GM23338 (cell line): ENCODE measurements around the gene SH2D1A. TPM values are rescaled to one million over a fixed set of nuclear protein-coding genes. Genes with fewer than 3 reads are reported as not detected.

ENCODE experiments used
- ATAC-seq: fragments of 200-7000 bp; cut with Tn5 transposase; 3 replicates; pipeline ENCODE4 v1.9.1; 2020
- DNase-seq: peaks from one replicate; pipeline ENCODE4 v3.0.0-alpha.2; 2015; ENCODE audit warnings: low spot score
- H2AFZ ChIP-seq: fragments of 200-600 bp; sonication (generic); 2 replicates; pipeline ENCODE4 v1.8.0; 2016; ENCODE audit warnings: antibody characterized with exemption, mild to moderate bottlenecking, moderate library complexity
- H3F3A ChIP-seq: fragments of 200-600 bp; sonication (generic); replicated peaks from 2 replicates; pipeline ENCODE4 v1.8.0; 2017; ENCODE audit warnings: antibody characterized with exemption, mixed run types, low read depth
- H3K27ac ChIP-seq: fragments of 200-600 bp; sonication (generic); 2 replicates; pipeline ENCODE4 v1.6.1; 2016; ENCODE audit warnings: low read depth
- H3K27me3 ChIP-seq: fragments of 200-600 bp; sonication (generic); 2 replicates; pipeline ENCODE4 v1.8.0; 2016; ENCODE audit warnings: mild to moderate bottlenecking, mixed run types, moderate library complexity; ENCODE audit not compliant: insufficient read depth
- H3K36me3 ChIP-seq: fragments of 200-600 bp; sonication (generic); 2 replicates; pipeline ENCODE4 v1.8.0; 2016; ENCODE audit warnings: mild to moderate bottlenecking; ENCODE audit not compliant: insufficient read depth
- H3K4me1 ChIP-seq: fragments of 200-600 bp; sonication (generic); 2 replicates; pipeline ENCODE4 v1.8.0; 2016; ENCODE audit warnings: mild to moderate bottlenecking, moderate library complexity; ENCODE audit not compliant: insufficient read depth
- H3K4me2 ChIP-seq: fragments of 200-600 bp; sonication (generic); 2 replicates; pipeline ENCODE4 v1.7.1; 2017; ENCODE audit warnings: mixed run types
- H3K4me3 ChIP-seq: fragments of 200-600 bp; sonication (generic); 2 replicates; pipeline ENCODE4 v1.6.1; 2016; ENCODE audit warnings: mixed run types
- H3K79me2 ChIP-seq: fragments of 200-600 bp; sonication (generic); replicated peaks from 2 replicates; pipeline ENCODE4 v1.8.0; 2017; ENCODE audit warnings: mild to moderate bottlenecking; ENCODE audit not compliant: insufficient read depth
- H3K9me2 ChIP-seq: fragments of 200-600 bp; sonication (generic); 2 replicates; pipeline ENCODE4 v1.8.0; 2017; ENCODE audit not compliant: insufficient read depth
- H4K20me1 ChIP-seq: fragments of 200-600 bp; sonication (generic); replicated peaks from 2 replicates; pipeline ENCODE4 v1.8.0; 2017; ENCODE audit warnings: mild to moderate bottlenecking; ENCODE audit not compliant: insufficient read depth
- H3K27ac Mint-ChIP-seq: 2 replicates; pipeline ENCODE4 v1.8.0; 2020; ENCODE audit warnings: inconsistent platforms, mild to moderate bottlenecking, moderate library complexity, mixed read lengths
- H3K27me3 Mint-ChIP-seq: 3 replicates; pipeline ENCODE4 v1.8.0; 2022; ENCODE audit warnings: low read depth, mild to moderate bottlenecking, moderate library complexity, mixed read lengths, inconsistent platforms; ENCODE audit not compliant: insufficient read depth, poor library complexity
- H3K36me3 Mint-ChIP-seq: 3 replicates; pipeline ENCODE4 v1.8.0; 2021; ENCODE audit warnings: low read depth, mild to moderate bottlenecking, inconsistent platforms, moderate library complexity, mixed read lengths
- H3K4me1 Mint-ChIP-seq: 3 replicates; pipeline ENCODE4 v1.8.0; 2020; ENCODE audit warnings: mild to moderate bottlenecking, inconsistent platforms, mixed read lengths
- H3K4me3 Mint-ChIP-seq: 3 replicates; pipeline ENCODE4 v1.8.0; 2021; ENCODE audit warnings: moderate library complexity, mild to moderate bottlenecking, inconsistent platforms, mixed read lengths
- H3K9me3 Mint-ChIP-seq: 3 replicates; pipeline ENCODE4 v1.8.0; 2020; ENCODE audit warnings: moderate library complexity, mild to moderate bottlenecking, inconsistent platforms, mixed read lengths
- CREB1 ChIP-seq: fragments of 250-450 bp; sonication (Bioruptor Pico); IDR thresholded peaks from 2 replicates; pipeline ENCODE4 v1.5.0; 2020; ENCODE audit warnings: low read depth, mild to moderate bottlenecking, moderate library complexity
- CTCF ChIP-seq, 2 experiments: fragments of 200-600 bp in 1 of 2; sonication (generic) in 1 of 2; conservative IDR thresholded peaks; 2 replicates each; pipeline versions ENCODE4 v1.5.1 to v1.6.1; 2016 to 2017; ENCODE audit warnings: antibody characterized with exemption in 2 of 2, low read depth in 2 of 2, mild to moderate bottlenecking in 2 of 2, moderate library complexity in 1 of 2
- EZH2 ChIP-seq: fragments of 200-600 bp; sonication (generic); IDR thresholded peaks from one replicate; pipeline ENCODE4 v1.8.0; 2017; ENCODE audit warnings: antibody characterized with exemption, mild to moderate bottlenecking, low read depth; ENCODE audit not compliant: unreplicated experiment
- EZH2phosphoT487 ChIP-seq: fragments of 200-600 bp; sonication (generic); IDR thresholded peaks from one replicate; pipeline ENCODE4 v1.8.1; 2018; ENCODE audit warnings: antibody characterized with exemption; ENCODE audit not compliant: unreplicated experiment
- JUNB ChIP-seq: IDR thresholded peaks from one replicate; pipeline ENCODE4 v1.6.1; 2016; ENCODE audit warnings: antibody characterized with exemption; ENCODE audit not compliant: unreplicated experiment
- NANOG ChIP-seq: IDR thresholded peaks from 2 replicates; pipeline ENCODE4 v1.6.1; 2016; ENCODE audit warnings: antibody characterized with exemption, borderline replicate concordance
- POLR2AphosphoS5 ChIP-seq: IDR thresholded peaks from 2 replicates; pipeline ENCODE4 v1.6.1; 2016; ENCODE audit warnings: antibody characterized with exemption, low read depth
- STAT1 ChIP-seq: IDR thresholded peaks from one replicate; pipeline ENCODE4 v1.6.1; 2016; ENCODE audit warnings: antibody characterized with exemption; ENCODE audit not compliant: unreplicated experiment
- ZNF114 ChIP-seq: fragments of 250-450 bp; sonication (Bioruptor Pico); IDR thresholded peaks from 2 replicates; pipeline ENCODE4 v1.5.0; 2020; ENCODE audit warnings: mild to moderate bottlenecking, moderate library complexity
- ZNF331 ChIP-seq: fragments of 250-450 bp; sonication (Bioruptor Pico); IDR thresholded peaks from 2 replicates; pipeline ENCODE4 v1.5.0; 2020; ENCODE audit warnings: low read depth, mild to moderate bottlenecking, moderate library complexity
- ZNF462 ChIP-seq: fragments of 250-450 bp; sonication (Bioruptor Pico); IDR thresholded peaks from 2 replicates; pipeline ENCODE4 v1.5.0; 2020; ENCODE audit warnings: mild to moderate bottlenecking, moderate library complexity
- polyA plus RNA-seq: library from polyadenylated mRNA; unstranded; fragments of >200 nt; fragmentation: Nextera tagmentation; extraction: Ambion mirVana; gene quantifications from 2 replicates; pipeline ENCODE4 v1.2.1, GENCODE V29; 2016
- total RNA-seq: library from RNA; depleted of rRNA; stranded (reverse); fragments of >200 nt; shearing (Covaris generic); gene quantifications from 2 replicates; pipeline ENCODE4 v1.2.3, GENCODE V29; 2014
- TF ChIP-seq, protein P1 (sequence below): IDR thresholded peaks from one replicate; pipeline ENCODE4 v1.6.1; 2018; ENCODE audit warnings: antibody characterized with exemption; ENCODE audit not compliant: unreplicated experiment
- TF ChIP-seq, protein P2 (sequence below): IDR thresholded peaks from 2 replicates; pipeline ENCODE4 v1.6.1; 2016; ENCODE audit warnings: antibody characterized with exemption

The SH2D1A gene
- total and polyA plus RNA-seq, 2 experiments from 2014 or later: not detected

GRCh38 chrX:124338733-124339514 is 7.4 kb upstream of the SH2D1A start:
- no peak overlapping the region for H3K27ac ChIP-seq
- Mint-ChIP-seq H3K9me3 (no peaks in the 10 kb centered on the region), H3K4me3 (no peak overlapping the region), H3K36me3 (no peaks in the 10 kb centered on the region), H3K27ac (no peak overlapping the region), H3K27me3 (no peaks in the 10 kb centered on the region), H3K4me1 (no peaks in the 10 kb centered on the region)
- H3K4me1 ChIP-seq: no peaks in the 10 kb centered on the region
- no peak for DNase-seq
- no peaks in the 10 kb centered on the region for H3K27me3 ChIP-seq
- H3K36me3 ChIP-seq: no peaks in the 10 kb centered on the region
- no peaks in the 10 kb centered on the region for H3F3A ChIP-seq
- H3K79me2 ChIP-seq: no peaks in the 10 kb centered on the region
- no peak for TF ChIP-seq CTCF (conservative IDR thresholded peaks at IDR 0.05; ENCODE audit: low read depth in 2 of 2)
- TF ChIP-seq ZNF114 (CRISPR knock-in tag): no peak
- TF ChIP-seq CREB1 (CRISPR knock-in tag): no peak
- TF ChIP-seq STAT1: no peak
- no peak for TF ChIP-seq POLR2AphosphoS5
- TF ChIP-seq JUNB: no peak
- TF ChIP-seq, protein P1, sequence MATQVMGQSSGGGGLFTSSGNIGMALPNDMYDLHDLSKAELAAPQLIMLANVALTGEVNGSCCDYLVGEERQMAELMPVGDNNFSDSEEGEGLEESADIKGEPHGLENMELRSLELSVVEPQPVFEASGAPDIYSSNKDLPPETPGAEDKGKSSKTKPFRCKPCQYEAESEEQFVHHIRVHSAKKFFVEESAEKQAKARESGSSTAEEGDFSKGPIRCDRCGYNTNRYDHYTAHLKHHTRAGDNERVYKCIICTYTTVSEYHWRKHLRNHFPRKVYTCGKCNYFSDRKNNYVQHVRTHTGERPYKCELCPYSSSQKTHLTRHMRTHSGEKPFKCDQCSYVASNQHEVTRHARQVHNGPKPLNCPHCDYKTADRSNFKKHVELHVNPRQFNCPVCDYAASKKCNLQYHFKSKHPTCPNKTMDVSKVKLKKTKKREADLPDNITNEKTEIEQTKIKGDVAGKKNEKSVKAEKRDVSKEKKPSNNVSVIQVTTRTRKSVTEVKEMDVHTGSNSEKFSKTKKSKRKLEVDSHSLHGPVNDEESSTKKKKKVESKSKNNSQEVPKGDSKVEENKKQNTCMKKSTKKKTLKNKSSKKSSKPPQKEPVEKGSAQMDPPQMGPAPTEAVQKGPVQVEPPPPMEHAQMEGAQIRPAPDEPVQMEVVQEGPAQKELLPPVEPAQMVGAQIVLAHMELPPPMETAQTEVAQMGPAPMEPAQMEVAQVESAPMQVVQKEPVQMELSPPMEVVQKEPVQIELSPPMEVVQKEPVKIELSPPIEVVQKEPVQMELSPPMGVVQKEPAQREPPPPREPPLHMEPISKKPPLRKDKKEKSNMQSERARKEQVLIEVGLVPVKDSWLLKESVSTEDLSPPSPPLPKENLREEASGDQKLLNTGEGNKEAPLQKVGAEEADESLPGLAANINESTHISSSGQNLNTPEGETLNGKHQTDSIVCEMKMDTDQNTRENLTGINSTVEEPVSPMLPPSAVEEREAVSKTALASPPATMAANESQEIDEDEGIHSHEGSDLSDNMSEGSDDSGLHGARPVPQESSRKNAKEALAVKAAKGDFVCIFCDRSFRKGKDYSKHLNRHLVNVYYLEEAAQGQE: no peak
- TF ChIP-seq EZH2: no peak
- TF ChIP-seq ZNF331: no peak
- TF ChIP-seq, protein P2, sequence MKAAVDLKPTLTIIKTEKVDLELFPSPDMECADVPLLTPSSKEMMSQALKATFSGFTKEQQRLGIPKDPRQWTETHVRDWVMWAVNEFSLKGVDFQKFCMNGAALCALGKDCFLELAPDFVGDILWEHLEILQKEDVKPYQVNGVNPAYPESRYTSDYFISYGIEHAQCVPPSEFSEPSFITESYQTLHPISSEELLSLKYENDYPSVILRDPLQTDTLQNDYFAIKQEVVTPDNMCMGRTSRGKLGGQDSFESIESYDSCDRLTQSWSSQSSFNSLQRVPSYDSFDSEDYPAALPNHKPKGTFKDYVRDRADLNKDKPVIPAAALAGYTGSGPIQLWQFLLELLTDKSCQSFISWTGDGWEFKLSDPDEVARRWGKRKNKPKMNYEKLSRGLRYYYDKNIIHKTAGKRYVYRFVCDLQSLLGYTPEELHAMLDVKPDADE: no peak
- no peak for TF ChIP-seq NANOG
- TF ChIP-seq ZNF462: no peak
- no peak for TF ChIP-seq EZH2phosphoT487
- H3K4me2 ChIP-seq: no peak overlapping the region
- H4K20me1 ChIP-seq: no peaks in the 10 kb centered on the region
- no peak overlapping the region for H3K4me3 ChIP-seq
- no peaks in the 10 kb centered on the region for H3K9me2 ChIP-seq
- no peak overlapping the region for H2AFZ ChIP-seq
- no peak for ATAC-seq
